ENCODE data around the gene NUDT17. TPM values are rescaled to one million over a fixed set of nuclear protein-coding genes. Genes with fewer than 3 reads are reported as not detected.

Gene NUDT17
- total and polyA plus RNA-seq, 2 of the 8 experiments (the other 6 are each of a cell fraction or from before 2014, with no cell fraction given), result 2.7 to 4.1 TPM

DNA sequence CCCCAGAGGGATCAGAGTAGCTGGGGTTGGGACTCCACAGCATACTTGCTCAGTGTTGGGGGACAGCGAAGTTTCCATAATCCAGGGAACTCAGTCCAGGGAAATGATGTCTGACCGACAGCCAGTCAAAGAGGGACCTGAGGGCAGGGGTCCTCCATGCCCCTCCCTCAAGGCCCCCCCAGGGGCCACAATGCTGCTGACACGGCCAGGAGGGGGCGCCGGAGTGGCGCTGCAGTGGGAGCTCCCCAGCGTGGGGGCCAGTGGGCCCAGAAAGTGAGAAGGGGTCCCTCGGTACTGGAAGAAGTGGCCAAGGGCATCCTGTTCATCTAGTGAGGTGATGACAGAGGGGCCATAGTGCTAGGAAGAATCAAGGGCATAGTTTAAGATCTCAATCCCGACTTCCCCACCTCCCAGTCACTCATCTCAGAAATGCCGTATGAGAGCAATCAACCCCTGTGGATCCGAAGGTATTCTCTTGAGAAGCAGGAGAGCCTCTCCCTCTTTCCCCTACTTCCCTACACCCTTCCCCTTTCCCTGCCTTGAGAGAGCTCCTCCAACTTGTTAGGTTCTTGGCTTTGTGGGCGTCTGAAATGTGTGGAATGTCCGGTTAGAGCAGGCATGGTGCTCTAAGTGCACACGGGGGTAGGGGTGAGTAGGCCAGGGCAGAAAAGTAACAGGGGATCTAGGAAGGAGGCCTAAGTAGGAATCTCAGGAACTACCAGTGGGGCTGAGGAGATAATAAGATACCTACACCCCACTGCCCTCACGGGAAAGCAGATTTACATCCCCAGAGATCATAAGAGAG is 4.1 kb downstream of the NUDT17 start:
- 85% methylated on average over 15 of the region's 15 CpGs; no CpG with 5 or more reads in 1 of the 2 experiments for WGBS, 2 experiments (ENCODE audit: extremely low coverage in 1 of 2, insufficient coverage in 1 of 2, insufficient read length in 1 of 2, insufficient replicate concordance in 2 of 2, low coverage in 1 of 2, low lambda C conversion rate in 2 of 2, missing lambda C conversion rate in 1 of 2)
- H2BK15ac ChIP-seq (ENCODE audit: low read length), result no peak overlapping the region
- CTCF ChIA-PET (ENCODE audit: partially characterized antibody), result interaction anchor here (0.7 to 9.6 kb wide), 15 partner anchors 8 to 176 kb away, joined by 3 to 214 read pairs (median 7); partner anchors contain the start of genes ANKRD35, PIAS3, POLR3C and RNF115
- peaks cover 0 to 8% (median 0%) of the 10 kb centered on the region in 4 experiments; a peak in 2 of 7 replicates for H3K4me1 ChIP-seq (replicated peaks in 1 of 4; ENCODE audit: control insufficient read depth in 3 of 4, insufficient read depth in 4 of 4, low read length in 3 of 4)
- H3K23ac ChIP-seq (ENCODE audit: insufficient read length), result no peak overlapping the region
- H3K9ac ChIP-seq (replicated peaks in 1 of 4; ENCODE audit: extremely low read depth in 1 of 4, low read depth in 3 of 4, low read length in 3 of 4), result no peak overlapping the region
- no peaks in the 10 kb centered on the region for H3K9me3 ChIP-seq (ENCODE audit: insufficient read depth in 2 of 2, low read depth in 1 of 2, low read length in 1 of 2)
- no peak overlapping the region for H3K27ac ChIP-seq (ENCODE audit: low read depth, low read length)
- no peak overlapping the region for H4K91ac ChIP-seq (replicated peaks; ENCODE audit: insufficient read length, low read length)
- no peak overlapping the region for H3K4ac ChIP-seq (replicated peaks; ENCODE audit: insufficient read length, low read depth, low read length)
- H3K4me2 ChIP-seq (ENCODE audit: insufficient read depth in 1 of 2, low read depth in 2 of 2, low read length in 2 of 2), result no peak overlapping the region
- DNase-seq (ENCODE audit: low read depth in 1 of 2, low spot score in 2 of 2), result peak in 1 of 2 experiments; percentile 77
- no peak overlapping the region for H2BK12ac ChIP-seq (ENCODE audit: low read depth, low read length)
- TF ChIP-seq SRF (IDR thresholded peaks at IDR 0.05; ENCODE audit: low read depth, low read length) (0 out of 2 replicates have a peak, but pooled peaks have one; percentile 8), RAD21 (IDR thresholded peaks at IDR 0.05 in 1 of 2, conservative IDR thresholded peaks at IDR 0.05 in 1 of 2; ENCODE audit: low read depth in 2 of 2, low read length in 2 of 2) (peak; percentile 42 to 68), FOSL1 (IDR thresholded peaks at IDR 0.05; ENCODE audit: insufficient read depth, low read depth, low read length) (no peak), EZH2 (IDR thresholded peaks at IDR 0.05; ENCODE audit: low read depth, low read length, severe bottlenecking) (no peak)
- TF ChIP-seq, protein P1, sequence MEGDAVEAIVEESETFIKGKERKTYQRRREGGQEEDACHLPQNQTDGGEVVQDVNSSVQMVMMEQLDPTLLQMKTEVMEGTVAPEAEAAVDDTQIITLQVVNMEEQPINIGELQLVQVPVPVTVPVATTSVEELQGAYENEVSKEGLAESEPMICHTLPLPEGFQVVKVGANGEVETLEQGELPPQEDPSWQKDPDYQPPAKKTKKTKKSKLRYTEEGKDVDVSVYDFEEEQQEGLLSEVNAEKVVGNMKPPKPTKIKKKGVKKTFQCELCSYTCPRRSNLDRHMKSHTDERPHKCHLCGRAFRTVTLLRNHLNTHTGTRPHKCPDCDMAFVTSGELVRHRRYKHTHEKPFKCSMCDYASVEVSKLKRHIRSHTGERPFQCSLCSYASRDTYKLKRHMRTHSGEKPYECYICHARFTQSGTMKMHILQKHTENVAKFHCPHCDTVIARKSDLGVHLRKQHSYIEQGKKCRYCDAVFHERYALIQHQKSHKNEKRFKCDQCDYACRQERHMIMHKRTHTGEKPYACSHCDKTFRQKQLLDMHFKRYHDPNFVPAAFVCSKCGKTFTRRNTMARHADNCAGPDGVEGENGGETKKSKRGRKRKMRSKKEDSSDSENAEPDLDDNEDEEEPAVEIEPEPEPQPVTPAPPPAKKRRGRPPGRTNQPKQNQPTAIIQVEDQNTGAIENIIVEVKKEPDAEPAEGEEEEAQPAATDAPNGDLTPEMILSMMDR (IDR thresholded peaks at IDR 0.05; ENCODE audit: control extremely low read depth in 1 of 3, insufficient read depth in 1 of 3, low read depth in 1 of 3, low read length in 3 of 3), result peak; percentile 70 to 75 (median 73)
- H2AK5ac ChIP-seq (ENCODE audit: low read depth, low read length), result no peak overlapping the region
- no peaks in the 10 kb centered on the region for H3K79me1 ChIP-seq (ENCODE audit: low read depth, low read length)
- no peak overlapping the region for H3K14ac ChIP-seq (ENCODE audit: insufficient read length)
- H4K5ac ChIP-seq (ENCODE audit: insufficient read length, low read depth, low read length), result no peak overlapping the region
- peaks cover 3% of the 10 kb centered on the region for H3K23me2 ChIP-seq (ENCODE audit: low read depth, low read length)
- H4K8ac ChIP-seq (ENCODE audit: extremely low read depth, insufficient read depth, low read length), result no peak overlapping the region
- H2BK5ac ChIP-seq (ENCODE audit: low read depth, low read length), result no peak overlapping the region
- H3K4me3 ChIP-seq (ENCODE audit: extremely low read depth in 1 of 4, insufficient read depth in 2 of 4, low read depth in 3 of 4, low read length in 4 of 4), result no peak overlapping the region
- H3K56ac ChIP-seq (replicated peaks; ENCODE audit: insufficient read length, low read depth, low read length), result no peak overlapping the region
- H2BK120ac ChIP-seq (replicated peaks; ENCODE audit: low read depth, low read length), result no peak overlapping the region
- no peak overlapping the region for H2AFZ ChIP-seq (ENCODE audit: low read length)
- FAIRE-seq, result no peak
- peaks cover 2 to 4% of the 10 kb centered on the region in 2 experiments for H4K20me1 ChIP-seq (replicated peaks in 1 of 2; ENCODE audit: control insufficient read depth in 1 of 2, insufficient read depth in 2 of 2, low read length in 2 of 2)
- H3K79me2 ChIP-seq (ENCODE audit: control insufficient read depth in 1 of 2, insufficient read depth in 2 of 2, low read length in 2 of 2), result no peaks in the 10 kb centered on the region
- no peaks in the 10 kb centered on the region; a peak in 1 of 7 replicates for H3K27me3 ChIP-seq (replicated peaks in 1 of 4; ENCODE audit: control insufficient read depth in 3 of 4, extremely low read depth in 1 of 4, insufficient read depth in 3 of 4, low read length in 3 of 4)
- POLR2A ChIA-PET (ENCODE audit: partially characterized antibody), result interaction anchor here (0.9 to 8.2 kb wide), 8 partner anchors 10 to 93 kb away, joined by 3 to 95 read pairs (median 3); partner anchors contain the start of gene PIAS3
- H3K18ac ChIP-seq (ENCODE audit: extremely low read depth, low read length), result no peak overlapping the region
- peaks cover 6 to 51% (median 39%) of the 10 kb centered on the region in 4 experiments; a peak in 7 of 8 replicates for H3K36me3 ChIP-seq (ENCODE audit: control insufficient read depth in 2 of 4, insufficient read depth in 4 of 4, low read length in 3 of 4)
- H2BK20ac ChIP-seq (ENCODE audit: low read length), result no peak overlapping the region
